Astrocyte of the spinal cord (primary cell): ENCODE results near the gene MATN1.

ENCODE experiments used
- DNase-seq: peaks from one replicate; pipeline ENCODE4 v3.0.0; 2011; ENCODE audit warnings: low read depth, low spot score
- H3K4me3 ChIP-seq: 2 replicates; pipeline ENCODE4 v1.5.1; 2011; ENCODE audit warnings: low read depth, mild to moderate bottlenecking, low read length, moderate library complexity
- in situ Hi-C: cut with HindIII; loops from 2 replicates; pipeline ENCODE4 v1.10.0; 2017; ENCODE audit warnings: low sequenced_read_pairs
- TF ChIP-seq, protein P1 (sequence below): IDR thresholded peaks from 2 replicates; pipeline ENCODE4 v1.5.1; 2012; ENCODE audit warnings: low read depth, mild to moderate bottlenecking, low read length, inconsistent platforms

MATN1 gene

GRCh38 chr1:30663596-30664091, 59.7 kb downstream of the MATN1 start:
- in situ Hi-C loops = no loop called here
- TF ChIP-seq, protein P1, sequence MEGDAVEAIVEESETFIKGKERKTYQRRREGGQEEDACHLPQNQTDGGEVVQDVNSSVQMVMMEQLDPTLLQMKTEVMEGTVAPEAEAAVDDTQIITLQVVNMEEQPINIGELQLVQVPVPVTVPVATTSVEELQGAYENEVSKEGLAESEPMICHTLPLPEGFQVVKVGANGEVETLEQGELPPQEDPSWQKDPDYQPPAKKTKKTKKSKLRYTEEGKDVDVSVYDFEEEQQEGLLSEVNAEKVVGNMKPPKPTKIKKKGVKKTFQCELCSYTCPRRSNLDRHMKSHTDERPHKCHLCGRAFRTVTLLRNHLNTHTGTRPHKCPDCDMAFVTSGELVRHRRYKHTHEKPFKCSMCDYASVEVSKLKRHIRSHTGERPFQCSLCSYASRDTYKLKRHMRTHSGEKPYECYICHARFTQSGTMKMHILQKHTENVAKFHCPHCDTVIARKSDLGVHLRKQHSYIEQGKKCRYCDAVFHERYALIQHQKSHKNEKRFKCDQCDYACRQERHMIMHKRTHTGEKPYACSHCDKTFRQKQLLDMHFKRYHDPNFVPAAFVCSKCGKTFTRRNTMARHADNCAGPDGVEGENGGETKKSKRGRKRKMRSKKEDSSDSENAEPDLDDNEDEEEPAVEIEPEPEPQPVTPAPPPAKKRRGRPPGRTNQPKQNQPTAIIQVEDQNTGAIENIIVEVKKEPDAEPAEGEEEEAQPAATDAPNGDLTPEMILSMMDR = no peak
- DNase-seq = no peak
- no peak overlapping the region for H3K4me3 ChIP-seq

DNA sequence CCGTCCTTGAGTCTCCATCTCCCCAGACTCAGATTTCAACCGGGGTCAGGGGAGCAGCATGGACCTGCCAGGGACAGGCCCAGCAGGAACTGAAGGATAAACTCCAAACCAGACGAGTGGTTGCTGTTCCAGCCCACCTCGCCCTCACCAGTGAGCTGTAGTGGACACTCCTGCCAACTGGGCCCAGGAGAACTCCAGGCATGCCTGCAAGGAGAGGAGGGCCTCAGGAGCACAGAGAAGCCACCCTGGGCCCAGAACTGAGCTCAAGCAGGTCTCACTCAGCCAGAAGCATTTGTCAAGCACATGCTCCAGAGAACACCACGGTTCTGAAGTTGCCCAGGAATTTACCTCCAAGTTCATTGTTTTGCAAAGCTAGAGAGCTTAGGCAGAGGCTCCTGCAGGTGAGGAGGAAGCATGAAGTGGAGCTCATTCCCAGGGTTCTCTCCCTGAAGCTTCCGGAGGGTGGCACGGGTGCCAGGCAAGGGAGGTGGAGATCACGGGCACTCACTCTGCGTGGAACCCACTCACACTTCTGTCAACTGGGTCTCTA, 61.0 kb downstream of the MATN1 start:
- in situ Hi-C loops = no loop called here
- TF ChIP-seq, protein P1 = no peak
- no peak for DNase-seq

DNA sequence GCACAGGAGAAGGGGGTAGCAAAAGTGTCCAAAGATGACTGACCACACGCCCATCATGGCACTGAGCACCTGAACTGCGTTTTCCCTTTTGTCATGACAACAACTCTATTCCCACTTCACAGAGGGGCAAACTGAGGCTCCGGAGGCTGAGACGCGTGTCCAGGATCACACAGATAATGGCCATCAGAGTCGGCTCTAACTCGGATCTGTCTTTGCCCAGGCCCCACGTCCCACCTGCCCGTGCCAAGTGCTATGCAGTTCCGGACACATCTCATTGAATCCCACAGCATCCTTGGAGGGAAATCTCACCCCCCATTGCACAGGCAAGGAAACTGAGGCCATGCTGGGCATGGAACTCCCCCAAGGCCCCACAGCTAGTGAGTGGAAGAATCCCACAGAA, 62.1 kb downstream of the MATN1 start:
- TF ChIP-seq, protein P1 = no peak
- no peak overlapping the region for H3K4me3 ChIP-seq
- in situ Hi-C loops = no loop called here
- no peak for DNase-seq

More for the DNA sequence above, 61.0 kb downstream of the MATN1 start:
- H3K4me3 ChIP-seq = no peak overlapping the region
